Central memory CD4-positive, alpha-beta T cell (primary cell): ENCODE data around the gene ENTR1.

ENCODE experiments used
- DNase-seq: peaks from one replicate; pipeline ENCODE4 v3.0.0; 2022

ENTR1 gene

DNA sequence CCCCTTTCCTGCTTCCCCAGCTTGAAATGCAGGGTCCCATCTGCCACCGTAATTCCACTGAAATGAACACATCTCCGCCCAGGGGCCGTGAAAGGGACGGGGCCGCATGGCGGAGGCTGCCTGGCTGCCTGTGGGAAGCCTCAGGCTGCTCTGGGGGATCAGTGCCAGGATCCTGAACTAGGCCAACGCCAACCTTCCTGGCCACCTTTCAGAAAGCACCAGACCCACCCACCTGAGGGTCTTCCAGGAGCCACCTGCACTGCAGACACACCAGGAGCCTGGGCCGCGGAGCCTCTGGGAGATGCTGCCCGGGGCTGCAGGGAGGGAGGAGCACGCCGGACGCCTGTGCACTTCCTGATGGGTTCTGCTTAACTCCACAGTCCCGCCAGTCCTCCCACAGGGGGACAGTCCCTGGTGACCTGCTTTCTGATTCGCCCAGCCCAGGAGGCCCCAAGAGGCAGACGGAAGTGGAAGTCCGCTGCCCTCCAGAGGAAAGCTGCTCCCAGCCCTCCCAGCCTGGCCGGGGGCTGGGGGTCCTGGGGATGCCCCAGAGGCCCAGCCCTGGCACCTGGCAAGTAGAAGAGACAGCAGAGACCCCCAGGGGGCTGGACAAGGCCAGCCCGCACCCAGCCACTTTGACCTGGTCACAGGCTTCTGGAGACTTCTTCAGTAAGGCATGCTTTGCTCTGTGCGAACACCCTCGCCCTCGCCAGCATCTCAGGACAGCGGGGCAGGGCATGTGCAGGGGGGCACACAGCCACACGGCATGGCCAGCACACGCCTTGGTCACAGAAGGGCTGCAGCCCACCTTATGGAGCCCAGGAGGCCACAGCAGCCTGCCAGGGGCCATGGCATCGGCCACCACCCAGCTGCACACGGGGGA, 36.9 kb downstream of the ENTR1 start, which contains the start of gene CARD9:
CARD9 (minus strand) TSS at position 370 of the 883 bp plus-strand sequence. CDS start 1,591 bp downstream, outside the sequence.
- no peak for DNase-seq

- DNase-seq = no peak
Measured at GRCh38 chr9:136372561-136373299, 37.7 kb downstream of the ENTR1 start.

DNA sequence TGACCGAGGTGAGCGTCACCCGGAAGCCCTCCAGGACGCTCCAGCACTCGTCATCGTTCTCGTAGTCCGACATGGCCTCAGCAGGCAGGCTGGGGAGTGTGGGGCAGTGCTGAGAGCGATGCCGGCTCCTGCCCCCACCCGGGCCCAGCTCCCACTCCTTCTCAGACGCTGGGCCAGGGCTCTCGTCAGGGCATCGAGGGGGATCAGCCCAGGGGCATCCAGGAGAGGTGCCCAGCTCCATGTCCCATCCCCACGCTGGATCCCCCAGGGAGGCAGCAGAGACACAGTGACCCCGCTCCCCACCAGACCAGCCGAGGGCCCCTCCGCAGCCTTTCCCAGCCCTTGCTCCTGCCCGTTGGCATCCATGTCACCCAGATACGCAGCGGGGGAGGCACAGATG, 38.4 kb downstream of the ENTR1 start:
- DNase-seq = no peak

DNA sequence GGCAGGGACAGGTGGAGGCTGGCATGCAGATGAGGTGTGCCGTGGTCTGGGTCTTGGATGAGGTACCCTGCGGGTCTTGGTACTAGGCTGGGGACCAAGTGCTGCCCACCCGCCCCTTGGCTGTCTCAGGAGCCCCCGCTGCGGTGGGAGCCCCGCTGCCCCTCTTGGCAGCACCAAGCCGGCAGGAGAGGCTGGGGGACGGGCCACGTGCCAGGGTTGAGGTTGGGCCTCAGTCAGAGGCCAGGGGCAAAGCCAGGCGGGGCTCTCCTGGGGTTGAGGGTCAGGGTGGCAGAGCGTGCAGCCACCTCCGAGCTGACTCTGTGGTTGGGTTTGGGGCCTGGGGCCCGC, 38.9 kb downstream of the ENTR1 start:
- DNase-seq = no peak

GRCh38 chr9:136370687-136371532, 39.5 kb downstream of the ENTR1 start:
- no peak for DNase-seq

DNA sequence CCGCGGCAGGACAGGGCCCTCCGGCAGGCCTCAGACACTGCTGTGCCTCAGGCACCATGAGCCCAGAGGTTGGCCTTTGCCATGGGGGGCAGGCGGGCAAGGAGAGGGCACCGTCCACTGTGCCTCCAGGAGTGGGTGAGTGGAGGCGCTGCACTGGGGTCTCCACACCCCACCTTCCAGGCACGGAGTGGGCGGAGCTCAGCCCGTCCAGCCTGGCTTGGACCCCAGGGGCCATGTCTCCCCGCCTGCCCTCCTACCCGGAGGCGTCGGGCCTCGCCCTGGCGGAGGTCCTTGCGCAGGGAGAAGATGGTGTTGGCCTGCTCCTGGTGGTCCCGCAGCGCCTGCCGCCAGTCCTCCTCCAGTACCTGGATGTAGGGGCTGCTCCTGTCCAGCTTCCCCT, 40.4 kb downstream of the ENTR1 start:
- no peak for DNase-seq

GRCh38 chr9:136368190-136368589, 42.2 kb downstream of the ENTR1 start:
- no peak for DNase-seq

GRCh38 chr9:136367296-136368145, 42.9 kb downstream of the ENTR1 start:
- DNase-seq = no peak

DNA sequence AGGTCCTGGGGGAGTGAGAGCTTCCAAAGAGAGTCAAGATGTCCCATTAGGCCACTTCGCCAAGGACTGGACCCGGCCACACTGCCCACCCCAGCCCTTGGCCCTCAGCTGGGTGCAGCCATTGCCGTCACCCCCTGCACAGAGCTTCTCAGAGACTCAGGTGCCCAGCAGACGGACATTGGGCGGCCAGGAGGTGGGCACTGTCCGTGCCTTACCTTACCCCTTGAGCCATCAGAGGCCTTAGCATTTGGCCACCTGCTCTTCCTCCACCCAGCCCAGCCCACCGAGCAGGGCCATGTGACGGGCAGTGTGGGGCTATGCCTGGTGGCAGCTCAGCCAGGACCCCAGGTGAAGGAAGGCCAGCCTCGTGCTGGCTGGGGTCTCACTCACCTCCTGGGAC, 43.6 kb downstream of the ENTR1 start:
- DNase-seq = no peak

GRCh38 chr9:136365775-136366222, 44.6 kb downstream of the ENTR1 start:
- DNase-seq = no peak

DNA sequence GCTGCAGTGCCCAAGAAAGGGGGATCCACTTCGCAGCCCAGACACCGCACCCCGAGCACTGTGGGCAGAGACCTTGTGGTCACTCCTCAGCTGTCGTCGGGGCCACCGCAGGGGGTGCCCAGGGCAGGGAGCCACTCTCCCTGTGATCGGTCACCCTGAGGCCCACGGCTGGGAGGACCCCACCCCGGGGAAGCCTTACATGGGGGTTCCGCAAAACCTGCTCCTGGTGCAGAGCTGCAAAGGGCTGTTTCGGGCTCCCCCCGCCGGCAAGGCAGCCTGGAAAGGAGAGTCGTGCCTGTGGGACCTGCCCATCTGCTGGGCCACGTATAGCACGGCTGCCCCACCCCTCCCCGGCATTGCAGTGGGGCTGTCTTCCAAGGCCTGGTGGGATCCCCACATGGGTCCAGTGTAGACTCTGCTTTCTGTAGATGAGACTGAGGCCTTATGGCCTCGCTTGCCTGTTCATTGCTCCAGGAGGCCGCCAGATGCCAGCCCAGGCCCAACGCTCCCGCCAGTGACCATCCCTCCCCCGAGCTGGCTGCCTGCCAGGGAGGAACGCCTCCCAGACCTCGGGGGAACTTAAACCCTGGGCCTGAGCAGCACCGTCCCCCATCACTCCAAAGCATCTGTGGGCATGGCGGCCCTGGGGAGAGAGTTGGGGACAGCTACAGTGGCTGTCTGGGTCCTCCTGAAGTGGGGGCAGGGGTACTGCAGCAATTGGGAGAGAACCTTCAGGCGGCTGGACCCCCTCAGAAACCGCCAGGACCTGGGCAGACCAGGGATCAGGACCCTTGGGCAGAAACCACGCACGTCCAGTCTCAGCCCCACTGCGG, 45.3 kb downstream of the ENTR1 start:
- no peak for DNase-seq

DNA sequence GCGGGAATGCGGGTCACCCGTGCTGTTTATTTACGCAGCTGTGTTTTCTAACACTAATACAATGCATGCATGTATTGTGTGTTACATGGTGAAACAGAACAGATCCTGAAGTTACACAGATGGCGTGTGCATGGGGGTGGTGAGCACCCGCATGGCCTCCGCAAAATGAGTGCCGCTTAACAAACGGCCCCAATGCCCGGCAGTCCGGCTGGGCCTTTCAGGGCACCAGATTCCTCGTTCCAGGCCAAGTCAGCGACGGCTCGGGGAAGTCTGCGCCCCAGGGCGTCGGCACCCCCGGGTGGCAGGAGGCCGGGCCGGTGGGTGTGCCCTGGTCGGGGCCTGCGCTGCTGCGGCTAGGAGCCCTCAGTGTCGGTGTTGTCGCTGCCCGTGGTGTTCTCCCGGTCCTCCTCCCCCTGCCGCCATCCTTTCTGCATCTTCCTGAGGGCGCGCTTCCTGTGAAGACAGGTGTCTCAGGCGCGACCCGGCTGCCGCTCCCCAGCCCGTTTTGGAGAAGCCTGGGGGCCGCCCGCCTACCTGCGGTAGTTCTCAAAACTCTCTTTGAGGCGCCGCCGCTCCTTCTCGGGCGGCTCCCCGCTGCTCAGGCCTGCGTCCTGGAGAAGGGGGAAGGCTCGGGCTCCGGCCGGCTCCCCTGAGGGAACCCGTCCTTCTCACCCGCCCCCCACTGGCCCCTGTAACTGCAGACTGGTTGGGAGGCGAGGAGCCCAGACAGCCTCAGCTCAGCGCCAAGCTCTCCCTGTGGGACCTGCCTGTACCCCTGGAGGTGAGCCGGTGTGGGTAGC, 46.3 kb downstream of the ENTR1 start:
- no peak for DNase-seq

GRCh38 chr9:136363106-136363948, 47.1 kb downstream of the ENTR1 start, which contains the start of gene DNLZ:
Gene DNLZ, minus strand, starts transcription at chr9:136363744. Its CDS starts 30 bp downstream, at chr9:136363714.
- peak; percentile 81 for DNase-seq

GRCh38 chr9:136362450-136362784, 48.0 kb downstream of the ENTR1 start:
- no peak for DNase-seq

GRCh38 chr9:136361754-136362449, 48.5 kb downstream of the ENTR1 start:
- DNase-seq = no peak

- no peak for DNase-seq
Measured at GRCh38 chr9:136361047-136361753, 49.2 kb downstream of the ENTR1 start.

DNA sequence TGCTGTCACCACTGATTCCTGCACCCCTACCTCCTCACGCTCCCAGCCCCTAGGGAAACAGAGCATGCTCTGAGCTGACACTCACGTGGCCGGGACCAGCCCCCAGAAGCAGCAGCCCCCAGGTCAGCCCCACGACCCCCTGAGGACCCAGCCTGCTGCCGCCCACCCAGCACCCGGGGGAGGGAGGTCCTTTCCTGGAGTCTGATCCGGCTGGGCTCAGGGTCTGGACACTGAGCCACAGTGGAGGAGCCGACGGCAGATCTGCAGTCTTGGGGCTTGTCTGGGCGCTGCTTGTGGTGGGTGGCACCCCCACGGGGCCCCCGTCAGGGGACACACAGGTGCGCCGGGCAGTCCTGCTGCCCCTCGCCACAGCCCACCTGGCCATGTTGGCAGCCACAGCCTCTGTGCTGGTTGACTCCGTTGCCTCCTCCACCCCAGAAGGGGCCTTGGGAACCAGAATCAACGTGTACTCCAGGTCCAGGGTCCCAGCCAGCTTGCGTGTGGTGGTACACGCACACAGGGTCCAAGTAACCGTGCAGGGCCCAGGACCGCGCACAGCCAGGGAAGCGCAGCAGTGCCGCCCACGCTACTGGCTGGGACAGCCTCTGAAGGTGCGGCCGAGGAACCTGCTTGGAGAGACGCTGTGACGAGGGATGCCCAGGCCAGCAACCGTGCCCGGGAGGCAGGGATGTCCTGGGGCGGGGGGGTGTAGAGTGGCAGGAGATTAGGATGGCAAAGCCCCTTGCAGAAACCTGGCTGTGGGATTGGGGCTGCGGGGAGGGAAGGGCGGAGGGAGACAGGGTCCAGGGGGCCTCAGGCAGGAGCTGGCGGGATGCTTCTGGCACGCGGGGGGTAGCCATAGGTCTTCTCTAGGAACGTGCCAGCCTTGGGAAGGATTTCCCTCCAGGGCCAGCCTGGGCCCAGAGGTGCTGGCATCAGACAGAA, 50.4 kb downstream of the ENTR1 start:
- DNase-seq = no peak
